Transverse colon (tissue), 4 donors: ENCODE measurements around the gene TMEM143. TPM values are rescaled to one million over a fixed set of nuclear protein-coding genes. Genes with fewer than 3 reads are reported as not detected.
"Not testable (repeated sequence)": the region's sequence is repeated elsewhere in the genome, so short reads cannot be mapped to it uniquely, and the experiment has no call there.

Experiments used
- DNase-seq: peaks from one replicate; pipeline ENCODE4 v3.0.0-alpha.2; 2019
- H3K27ac ChIP-seq, 4 donors: fragments of 200-600 bp; sonication (generic); 2 replicates each; pipeline ENCODE4 v1.5.1; 2016 to 2018; ENCODE audit warnings: inconsistent platforms in 4 of 4
- H3K27me3 ChIP-seq: fragments of 200-600 bp; sonication (generic); 2 replicates; pipeline ENCODE4 v1.5.1; 2017; ENCODE audit warnings: inconsistent platforms
- H3K36me3 ChIP-seq, 4 donors: fragments of 200-600 bp; sonication (generic); 2 replicates each; pipeline ENCODE4 v1.5.1; 2017 to 2019; ENCODE audit warnings: inconsistent platforms in 4 of 4
- H3K4me1 ChIP-seq, 4 donors: fragments of 200-600 bp; sonication (generic); 2 replicates each; pipeline ENCODE4 v1.5.1; 2017 to 2020; ENCODE audit warnings: inconsistent platforms in 4 of 4
- H3K4me3 ChIP-seq, 4 donors: fragments of 200-600 bp; sonication (generic); 1 replicate in 1 of 4; 2 replicates in 3 of 4; pipeline versions ENCODE4 v1.5.1 to v1.6.1; 2017 to 2019; ENCODE audit warnings: inconsistent platforms in 4 of 4
- H3K9me3 ChIP-seq, 2 donors: fragments of 200-600 bp; sonication (generic); 2 replicates each; pipeline ENCODE4 v1.5.1; 2017 to 2019; ENCODE audit warnings: inconsistent platforms in 2 of 2
- CTCF ChIP-seq, 5 experiments: fragments of 200-600 bp in 3 of 5; fragments of 450-650 bp in 2 of 5; sonication (generic) in 3 of 5; IDR thresholded peaks; 1 replicate in 2 of 5; 2 replicates in 3 of 5; pipeline ENCODE4 v1.5.1; 2016 to 2017; ENCODE audit warnings: antibody characterized with exemption in 5 of 5, inconsistent platforms in 3 of 5, mild to moderate bottlenecking in 2 of 5, moderate library complexity in 1 of 5
- EP300 ChIP-seq: sonication (generic); formaldehyde crosslinking; IDR thresholded peaks from one replicate; pipeline ENCODE4 v1.6.1; 2017; ENCODE audit warnings: antibody characterized with exemption, low read depth
- POLR2A ChIP-seq: fragments of 450-650 bp; IDR thresholded peaks from one replicate; pipeline ENCODE4 v1.6.1; 2016; ENCODE audit warnings: antibody characterized with exemption, mild to moderate bottlenecking, moderate library complexity
- POLR2AphosphoS5 ChIP-seq, 3 donors: sonication (generic); formaldehyde crosslinking; IDR thresholded peaks; one replicate each; pipeline ENCODE4 v1.6.1; 2016; ENCODE audit warnings: antibody characterized with exemption in 3 of 3
- WGBS, 2 donors: methylation state at CpG; one replicate each; pipeline ENCODE4 v1.1.5; 2018; ENCODE audit warnings: low coverage in 1 of 2; 5-methylcytosine and 5-hydroxymethylcytosine counted together
- in situ Hi-C, 4 donors: fragments of 200-750 bp; cut with MboI; loops; one replicate each; pipeline versions ENCODE4 v1.15.0 to v1.15.1; 2017; ENCODE audit warnings: low sequenced_read_pairs in 3 of 4, low pct_ligation_motif_present in 1 of 4, low pct_unique_long_range_greater_than_20kb in 1 of 4
- intact Hi-C: fragments of 100-400 bp; cut with DNase I; formaldehyde crosslinking; loops from one replicate; pipeline ENCODE4 v1.15.1; 2023; ENCODE audit warnings: low total_unique reads
- total RNA-seq, 4 donors: library from RNA; depleted of rRNA; stranded (reverse); fragments of >200 nt; gene quantifications; one replicate each; pipeline ENCODE4 v1.1.0, GENCODE V29; 2016

Gene TMEM143
- total RNA-seq, 4 donors from 2014 or later, result 9.1 to 27.7 (median 15.2) TPM

- 8 to 11% methylated on average over 4 to 6 of the region's 6 CpGs for WGBS, 2 donors
- no peak overlapping the region for H3K27ac ChIP-seq
- H3K4me1 ChIP-seq, result peaks cover 4 to 39% (median 32%) of the 10 kb centered on the region in 4 donors
- peaks cover 60% of the 10 kb centered on the region for H3K27me3 ChIP-seq
- in situ Hi-C loops (no loop called here), intact Hi-C loops (no loop called here)
- no peak for TF ChIP-seq CTCF (IDR thresholded peaks at IDR 0.05)
- no peak for TF ChIP-seq POLR2A
- no peak for TF ChIP-seq EP300
- TF ChIP-seq POLR2AphosphoS5 (IDR thresholded peaks at IDR 0.05), result no peak
- no peaks in the 10 kb centered on the region for H3K36me3 ChIP-seq
- DNase-seq, result no peak
- H3K4me3 ChIP-seq, result no peak overlapping the region
- no peaks in the 10 kb centered on the region for H3K9me3 ChIP-seq
These were observed 31.4 kb upstream of the TMEM143 start for GRCh38 chr19:48395170-48395455.

- TF ChIP-seq CTCF (IDR thresholded peaks at IDR 0.05), result no peak
- TF ChIP-seq EP300, result no peak
- no peak for TF ChIP-seq POLR2AphosphoS5 (IDR thresholded peaks at IDR 0.05)
- TF ChIP-seq POLR2A, result no peak
- no peaks in the 10 kb centered on the region for H3K36me3 ChIP-seq
- peak; percentile 21 for DNase-seq
- no peak overlapping the region for H3K4me3 ChIP-seq
- intact Hi-C loops (no loop called here), in situ Hi-C loops (no loop called here)
- H3K9me3 ChIP-seq, result no peaks in the 10 kb centered on the region
- 6 to 19% methylated on average over 2 to 33 of the region's 38 CpGs for WGBS, 2 donors
- H3K4me1 ChIP-seq, result peaks cover 4 to 45% (median 37%) of the 10 kb centered on the region in 4 donors
- H3K27ac ChIP-seq, result no peak overlapping the region
- H3K27me3 ChIP-seq, result peaks cover 60% of the 10 kb centered on the region
These were observed 30.8 kb upstream of the TMEM143 start for GRCh38 chr19:48394331-48395169.

- peak; percentile 16 for DNase-seq
- 1% methylated on average over 22 of the region's 40 CpGs; no CpG with 5 or more reads in 1 of the 2 donors for WGBS, 2 donors
- H3K27ac ChIP-seq, result no peak within 1 kb of the TSS
- peaks cover 60% of the 10 kb centered on the region for H3K27me3 ChIP-seq
- H3K9me3 ChIP-seq, result no peaks in the 10 kb centered on the region
- TF ChIP-seq CTCF (IDR thresholded peaks at IDR 0.05), result no peak
- TF ChIP-seq POLR2AphosphoS5 (IDR thresholded peaks at IDR 0.05), result no peak
- TF ChIP-seq EP300, result no peak
- no peak for TF ChIP-seq POLR2A
- H3K4me1 ChIP-seq, result peaks cover 4 to 46% (median 39%) of the 10 kb centered on the region in 4 donors
- H3K36me3 ChIP-seq, result peaks cover 0 to 6% (median 0%) of the 10 kb centered on the region in 4 donors
- peak within 1 kb of the TSS in 2 of 4 donors; percentile 16 to 18 for H3K4me3 ChIP-seq
- in situ Hi-C loops, result no loop called here
- intact Hi-C loops, result no loop called here
These were observed 30.0 kb upstream of the TMEM143 start, which contains the start of gene GRIN2D for GRCh38 chr19:48393559-48394330. TSS of gene GRIN2D (plus strand) at chr19:48393668. CDS start at chr19:48398393, 4,725 bp downstream.

GRCh38 chr19:48392860-48393558 lies 29.3 kb upstream of the TMEM143 start:
- intact Hi-C loops, result no loop called here
- TF ChIP-seq POLR2AphosphoS5 (IDR thresholded peaks at IDR 0.05), result no peak
- TF ChIP-seq POLR2A, result no peak
- no peak for TF ChIP-seq EP300
- TF ChIP-seq CTCF (IDR thresholded peaks at IDR 0.05), result no peak
- no peak for DNase-seq
- 75% methylated on average over 15 of the region's 15 CpGs; no CpG with 5 or more reads in 1 of the 2 donors for WGBS, 2 donors
- H3K4me3 ChIP-seq, result peak overlapping the region in 1 of 4 donors; percentile 18
- peaks cover 0 to 10% (median 3%) of the 10 kb centered on the region in 4 donors for H3K36me3 ChIP-seq
- H3K4me1 ChIP-seq, result peaks cover 4 to 44% (median 36%) of the 10 kb centered on the region in 4 donors
- no peaks in the 10 kb centered on the region for H3K9me3 ChIP-seq
- no peak overlapping the region for H3K27ac ChIP-seq
- in situ Hi-C loops, result no loop called here
- peaks cover 58% of the 10 kb centered on the region for H3K27me3 ChIP-seq

GRCh38 chr19:48392006-48392344 lies 28.2 kb upstream of the TMEM143 start:
- H3K9me3 ChIP-seq, in situ Hi-C loops, H3K27ac ChIP-seq, DNase-seq, intact Hi-C loops, H3K4me3 ChIP-seq: not testable (repeated sequence)
- peaks cover 48% of the 10 kb centered on the region for H3K27me3 ChIP-seq
- WGBS, 2 donors, result 83% methylated on average over 1 of the region's 1 CpG; no CpG with 5 or more reads in 1 of the 2 donors
- peaks cover 0 to 36% (median 27%) of the 10 kb centered on the region in 4 donors for H3K4me1 ChIP-seq
- peaks cover 0 to 18% (median 8%) of the 10 kb centered on the region in 4 donors for H3K36me3 ChIP-seq
